B cell (primary cell): ENCODE data around the gene TFRC.

ENCODE experiments used
- EZH2 ChIP-seq: IDR thresholded peaks from 2 replicates; pipeline ENCODE4 v1.6.1; 2012; ENCODE audit warnings: borderline replicate concordance, low read depth, mild to moderate bottlenecking, moderate library complexity, low read length; ENCODE audit not compliant: insufficient read depth, poor library complexity, severe bottlenecking
- TF ChIP-seq, protein P1 (sequence below): fragments of 200-600 bp; IDR thresholded peaks from one replicate; pipeline ENCODE4 v1.8.0; 2022; ENCODE audit warnings: antibody characterized with exemption, mild to moderate bottlenecking

- TF ChIP-seq, protein P1, sequence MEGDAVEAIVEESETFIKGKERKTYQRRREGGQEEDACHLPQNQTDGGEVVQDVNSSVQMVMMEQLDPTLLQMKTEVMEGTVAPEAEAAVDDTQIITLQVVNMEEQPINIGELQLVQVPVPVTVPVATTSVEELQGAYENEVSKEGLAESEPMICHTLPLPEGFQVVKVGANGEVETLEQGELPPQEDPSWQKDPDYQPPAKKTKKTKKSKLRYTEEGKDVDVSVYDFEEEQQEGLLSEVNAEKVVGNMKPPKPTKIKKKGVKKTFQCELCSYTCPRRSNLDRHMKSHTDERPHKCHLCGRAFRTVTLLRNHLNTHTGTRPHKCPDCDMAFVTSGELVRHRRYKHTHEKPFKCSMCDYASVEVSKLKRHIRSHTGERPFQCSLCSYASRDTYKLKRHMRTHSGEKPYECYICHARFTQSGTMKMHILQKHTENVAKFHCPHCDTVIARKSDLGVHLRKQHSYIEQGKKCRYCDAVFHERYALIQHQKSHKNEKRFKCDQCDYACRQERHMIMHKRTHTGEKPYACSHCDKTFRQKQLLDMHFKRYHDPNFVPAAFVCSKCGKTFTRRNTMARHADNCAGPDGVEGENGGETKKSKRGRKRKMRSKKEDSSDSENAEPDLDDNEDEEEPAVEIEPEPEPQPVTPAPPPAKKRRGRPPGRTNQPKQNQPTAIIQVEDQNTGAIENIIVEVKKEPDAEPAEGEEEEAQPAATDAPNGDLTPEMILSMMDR, result no peak
- no peak for TF ChIP-seq EZH2
Measured at GRCh38 chr3:196009456-196009855, 72.4 kb downstream of the TFRC start.
